ENCODE data around the gene IGFBP2. TPM values are rescaled to one million over a fixed set of nuclear protein-coding genes. Genes with fewer than 3 reads are reported as not detected.

Gene IGFBP2
- total RNA-seq, 2 experiments from 2014 or later: 5.8 to 5.9 TPM

GRCh38 chr2:216608525-216608924, 24.7 kb upstream of the IGFBP2 start:
- CTCF ChIA-PET: no interaction called here

DNA sequence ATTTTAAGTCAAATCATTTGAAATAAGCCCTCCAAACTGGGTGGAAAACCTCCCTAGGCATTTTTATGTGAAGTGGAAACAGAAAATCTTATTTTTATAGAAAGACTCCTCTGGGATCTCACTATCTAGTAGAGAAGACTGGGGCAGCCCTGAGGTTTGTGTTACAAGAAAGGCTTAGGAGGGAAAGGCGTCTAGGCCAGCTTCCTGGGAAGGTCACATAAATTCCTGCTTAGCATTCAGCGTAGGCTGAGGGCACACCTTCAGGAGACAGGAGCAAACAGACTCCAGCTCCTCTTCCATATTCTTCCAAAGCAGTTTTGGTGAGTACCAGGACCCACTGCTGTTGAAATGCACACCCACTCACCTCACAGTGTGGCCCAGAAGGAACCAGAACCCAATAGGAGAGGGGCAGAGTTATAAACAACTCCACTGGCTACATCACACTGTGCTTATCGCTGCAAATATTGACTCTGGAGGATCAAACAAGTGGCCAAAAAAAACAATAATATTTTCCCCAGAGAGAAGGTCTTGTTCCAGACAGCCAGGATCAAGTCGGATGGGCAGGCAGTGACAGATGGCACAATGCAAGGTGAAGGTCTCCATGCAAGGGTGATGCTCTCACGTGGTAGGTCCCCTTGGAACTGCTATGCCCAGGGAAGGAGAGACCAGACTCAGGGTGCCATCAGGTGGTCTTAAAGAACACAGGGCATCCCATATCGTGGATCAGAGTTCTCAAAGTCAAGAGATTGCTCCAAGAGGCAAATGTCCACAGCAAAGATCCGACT, 17.7 kb upstream of the IGFBP2 start:
- POLR2A ChIA-PET: no interaction called here
- CTCF ChIA-PET: no interaction called here

More at GRCh38 chr2:216608525-216608924, 24.7 kb upstream of the IGFBP2 start:
- POLR2A ChIA-PET: no interaction called here

GRCh38 chr2:216616083-216616678, 17.0 kb upstream of the IGFBP2 start:
- ChIA-PET CTCF (no interaction called here), POLR2A (no interaction called here)

DNA sequence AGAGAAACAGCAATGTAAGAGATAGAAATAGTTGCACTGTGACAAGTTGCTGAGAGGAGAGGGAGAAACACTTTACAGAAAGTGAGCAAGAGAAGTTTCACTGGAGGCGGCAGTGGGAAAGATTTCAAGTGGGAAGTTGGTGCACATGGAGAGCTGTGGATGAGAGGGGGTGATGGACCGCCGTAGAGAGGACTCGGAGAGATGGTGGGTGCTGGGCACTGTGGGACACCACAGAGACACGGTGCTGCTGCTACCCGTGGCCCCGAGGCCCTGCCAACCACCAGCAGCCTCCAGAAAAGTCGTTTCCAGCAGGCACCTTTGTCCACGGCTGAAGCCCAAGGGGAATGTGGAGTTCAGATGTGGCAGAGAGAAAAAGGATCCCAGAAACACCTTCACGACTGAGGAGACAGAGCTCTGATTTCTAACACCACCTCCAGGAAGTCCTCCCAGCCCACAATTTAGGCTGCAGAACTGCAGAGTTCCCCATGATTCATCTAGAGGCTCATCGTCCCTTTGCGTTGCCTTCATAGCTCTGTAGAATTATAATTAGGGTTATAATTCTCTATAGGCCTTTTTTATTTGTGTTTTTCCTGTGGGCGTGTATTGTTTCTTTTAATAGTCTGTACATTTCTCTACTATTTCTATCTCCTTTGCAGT, 15.9 kb upstream of the IGFBP2 start:
- ChIA-PET POLR2A (no interaction called here), CTCF (no interaction called here)

- ChIA-PET CTCF (no interaction called here), POLR2A (no interaction called here)
Measured at GRCh38 chr2:216618785-216619184, 14.4 kb upstream of the IGFBP2 start.

GRCh38 chr2:216619411-216620393, 13.5 kb upstream of the IGFBP2 start:
- ChIA-PET POLR2A (no interaction called here), CTCF (no interaction called here)

- POLR2A ChIA-PET: no interaction called here
- CTCF ChIA-PET: no interaction called here
Measured at GRCh38 chr2:216620786-216621185, 12.4 kb upstream of the IGFBP2 start.

- ChIA-PET CTCF (no interaction called here), POLR2A (no interaction called here)
Measured at GRCh38 chr2:216621292-216621691, 11.9 kb upstream of the IGFBP2 start.

GRCh38 chr2:216622526-216622925, 10.7 kb upstream of the IGFBP2 start:
- POLR2A ChIA-PET: no interaction called here
- CTCF ChIA-PET: no interaction called here

DNA sequence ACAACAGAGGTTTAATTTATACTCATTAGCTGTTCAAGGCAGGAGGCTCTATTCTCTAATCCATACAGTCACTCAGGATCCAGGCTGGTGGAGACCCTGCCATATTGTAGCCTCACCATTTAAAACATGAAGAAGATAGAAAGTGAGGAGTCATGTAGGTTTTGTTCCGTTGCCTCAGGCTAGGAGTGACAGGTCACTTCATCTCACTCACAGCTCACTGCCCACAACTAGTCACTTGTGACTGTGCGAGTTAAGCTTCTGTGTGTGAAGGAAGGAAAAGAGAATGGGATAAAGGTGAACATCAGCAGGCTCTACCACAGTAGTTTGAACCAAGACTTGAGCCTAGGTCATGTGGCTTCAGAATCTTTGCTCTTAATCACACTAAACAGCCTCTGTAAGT, 9.0 kb upstream of the IGFBP2 start:
- CTCF ChIA-PET: interaction anchor here (0.6 kb wide), 1 partner anchor 482 kb away, joined by 3 read pairs; no protein-coding TSS in a partner anchor
- POLR2A ChIA-PET: no interaction called here

DNA sequence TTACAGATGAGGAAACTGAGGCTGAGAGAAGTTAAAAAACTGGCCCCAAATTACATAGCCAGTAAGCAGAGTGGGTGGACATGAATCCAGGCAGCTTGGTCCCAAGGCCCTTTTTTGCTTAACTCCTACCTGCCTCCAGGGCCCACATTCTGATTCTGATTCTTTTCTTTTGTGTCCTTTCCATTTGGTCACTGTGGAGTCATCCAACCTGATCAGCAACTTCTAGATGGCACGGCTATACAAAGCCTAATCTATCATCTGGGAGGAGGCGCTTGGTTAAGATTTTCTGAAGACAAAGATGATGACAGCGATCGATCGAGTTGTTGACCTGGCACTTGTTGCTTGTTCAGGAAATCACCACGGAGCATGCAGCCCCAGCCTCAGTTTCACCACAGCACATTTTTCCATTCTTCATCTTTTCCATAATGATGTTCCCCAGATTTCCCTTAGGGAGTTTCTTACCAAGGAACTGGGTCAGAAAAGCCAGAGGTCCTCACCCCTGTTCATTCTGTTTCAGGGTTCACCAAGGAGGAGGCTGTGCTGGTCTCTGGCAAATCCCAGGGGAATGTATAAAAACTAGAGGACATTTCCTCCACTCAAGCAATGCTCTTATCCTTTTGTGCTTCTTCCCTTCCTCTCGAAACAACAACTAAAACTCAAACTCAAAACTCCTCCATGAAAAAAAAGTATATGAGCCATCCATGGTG, 6.9 kb upstream of the IGFBP2 start:
- CTCF ChIA-PET: no interaction called here
- POLR2A ChIA-PET: no interaction called here

DNA sequence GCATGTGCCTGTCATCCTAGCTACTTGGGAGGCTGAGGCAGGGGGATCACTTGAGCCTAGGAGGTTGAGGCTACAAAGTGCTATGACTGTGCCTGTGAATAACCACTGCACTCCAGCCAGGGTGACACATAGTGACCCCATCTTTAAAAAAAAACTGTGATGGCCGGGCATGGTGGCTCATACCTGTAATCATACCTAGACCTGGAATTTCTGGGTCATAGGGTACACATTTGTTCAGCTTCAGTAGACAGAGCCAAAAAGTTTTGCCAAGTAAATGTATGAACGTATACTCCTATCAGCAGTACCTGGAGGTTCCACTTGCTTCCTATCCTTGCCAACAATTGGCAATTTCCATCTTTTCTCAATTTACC, 6.4 kb upstream of the IGFBP2 start:
- POLR2A ChIA-PET: no interaction called here
- CTCF ChIA-PET: no interaction called here

DNA sequence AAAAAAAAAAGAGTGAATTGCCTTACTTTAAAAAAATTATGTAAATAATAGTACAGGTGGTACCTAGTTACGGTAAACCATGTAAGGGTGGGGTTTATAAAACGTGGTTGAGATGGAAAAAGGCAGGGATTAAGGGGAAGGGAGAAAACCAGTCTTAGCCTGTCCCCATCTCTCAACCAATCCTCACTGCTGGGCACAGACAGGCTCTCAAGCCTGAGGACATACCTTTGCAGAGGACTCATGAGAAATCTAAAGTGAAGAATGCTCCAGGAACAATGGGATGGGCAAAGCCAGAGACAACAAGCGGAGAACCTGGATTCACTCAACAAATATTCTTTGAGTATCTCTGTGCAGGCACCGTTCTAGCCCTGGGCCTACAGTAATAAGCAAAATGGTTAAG, 3.4 kb upstream of the IGFBP2 start:
- ChIA-PET CTCF (no interaction called here), POLR2A (interaction anchor here (0.5 kb wide), 1 partner anchor 284 kb away, joined by 3 read pairs; no protein-coding TSS in a partner anchor)

DNA sequence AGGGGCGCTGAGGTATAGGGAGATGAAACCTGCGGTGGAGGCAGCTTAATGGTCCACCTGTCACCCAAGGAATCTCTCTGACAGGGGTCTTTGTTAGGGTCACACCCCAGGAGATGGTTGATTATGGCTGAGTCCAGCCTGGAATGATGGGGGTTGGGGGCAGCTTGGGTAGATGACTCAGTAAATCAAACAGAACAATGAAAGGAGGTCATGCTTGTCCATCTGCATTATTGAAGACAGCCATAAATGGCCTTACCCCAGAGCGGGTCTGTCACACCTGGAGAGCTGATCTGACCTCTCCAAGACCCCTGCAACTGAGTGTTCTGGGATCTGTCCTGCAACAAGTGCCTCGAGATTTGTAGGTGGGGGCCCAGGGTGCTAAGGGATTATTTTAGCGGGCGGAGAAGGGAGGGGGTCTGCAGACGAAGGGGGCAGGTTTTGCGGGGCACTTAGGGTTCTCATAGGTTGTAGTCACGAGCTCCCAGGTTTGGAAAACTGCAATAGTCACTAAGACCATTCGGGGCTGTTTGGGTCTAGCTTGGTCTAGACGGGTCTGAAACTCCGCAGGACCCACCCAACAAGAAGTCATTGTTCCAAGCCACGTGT, 771 bp upstream of the IGFBP2 start:
- ChIA-PET CTCF (no interaction called here), POLR2A (no interaction called here)

- POLR2A ChIA-PET: no interaction called here
- CTCF ChIA-PET: no interaction called here
Measured at GRCh38 chr2:216633616-216634369, 573 bp downstream of the IGFBP2 start.

DNA sequence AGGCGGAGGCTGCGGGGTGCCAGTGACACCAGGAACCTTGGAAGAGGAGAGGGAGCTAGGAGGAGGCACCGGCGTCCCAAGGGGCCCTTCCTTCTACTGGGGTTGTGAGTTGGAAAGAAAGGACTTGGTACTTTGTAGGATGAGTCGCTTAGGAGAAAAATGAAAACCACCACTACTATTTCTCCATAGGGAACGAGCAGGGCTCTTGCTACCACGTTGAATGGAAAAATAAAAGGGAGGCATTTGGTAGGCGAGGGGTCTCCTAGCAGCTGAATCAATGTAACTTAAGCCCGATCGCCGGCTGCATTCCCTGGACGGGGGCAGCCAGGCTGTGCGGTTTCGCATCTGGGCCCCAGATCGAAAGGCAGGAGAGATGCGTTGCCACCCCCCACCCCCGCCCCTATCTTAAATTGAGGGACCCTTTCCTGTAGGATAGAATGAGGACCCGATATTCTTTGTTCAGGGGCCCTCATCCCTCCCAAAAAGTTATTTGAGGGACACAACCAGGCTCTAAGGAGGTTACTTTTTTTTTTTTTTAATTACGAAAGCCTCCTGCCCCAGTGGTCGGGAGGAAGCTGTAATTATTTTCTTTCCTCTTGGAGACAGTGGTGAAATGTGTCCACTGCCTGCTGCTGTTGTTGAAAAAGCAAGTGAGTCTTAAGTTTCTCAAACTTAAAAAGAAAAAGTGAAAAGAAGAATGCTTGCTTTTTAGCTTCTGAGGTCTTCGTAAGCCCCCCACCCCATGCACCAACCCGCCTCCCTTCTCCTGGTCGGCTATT, 1.3 kb downstream of the IGFBP2 start:
- CTCF ChIA-PET: interaction anchor here (0.6 kb wide), 1 partner anchor 30 kb away, joined by 3 read pairs; no protein-coding TSS in a partner anchor
- POLR2A ChIA-PET: no interaction called here

DNA sequence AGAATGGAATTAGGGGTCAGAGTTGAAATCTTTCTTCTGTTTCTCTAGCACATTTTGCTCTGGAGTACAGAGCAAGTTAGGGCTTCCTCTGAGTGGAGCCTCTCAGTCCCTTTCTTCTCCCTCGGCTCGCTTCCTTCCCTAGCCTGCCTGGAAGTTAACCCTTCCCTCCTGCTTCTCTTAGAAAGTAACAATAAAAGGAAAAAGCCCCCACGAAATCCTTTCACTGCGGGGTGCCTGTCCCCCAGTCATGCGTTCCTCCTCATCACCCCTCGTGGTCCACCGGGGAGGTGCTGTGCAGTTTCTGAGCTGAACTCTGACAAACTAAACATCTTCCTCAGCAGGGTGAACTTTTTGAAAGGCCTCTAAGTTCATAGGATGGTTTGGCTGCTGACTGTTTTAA, 2.0 kb downstream of the IGFBP2 start:
- CTCF ChIA-PET: interaction anchor here (0.6 kb wide), 1 partner anchor 30 kb away, joined by 3 read pairs; no protein-coding TSS in a partner anchor

More for the DNA sequence above, 2.0 kb downstream of the IGFBP2 start:
- POLR2A ChIA-PET: no interaction called here
